ENCODE data around the gene SRXN1. TPM values are rescaled to one million over a fixed set of nuclear protein-coding genes. Genes with fewer than 3 reads are reported as not detected.
A peak's percentile ranks its signal among the peaks of the same experiment; 100 is the strongest.

Gene SRXN1
- total and polyA plus RNA-seq, 12 donors: 11.9 to 42.0 (median 30.9) TPM

- peaks cover 0 to 13% (median 0%) of the 10 kb centered on the region in 7 donors for H3K27me3 ChIP-seq
- H3K9me3 ChIP-seq: no peaks in the 10 kb centered on the region
- intact Hi-C loops (cut with DNase I): no loop called here
- WGBS, 2 donors: 49 to 74% methylated on average over 1 of the region's 1 CpG
- ATAC-seq (no peak), DNase-seq (no peak)
- H3K27ac ChIP-seq: no peak overlapping the region
- no peaks in the 10 kb centered on the region for H3K36me3 ChIP-seq
- peaks cover 0 to 9% (median 5%) of the 10 kb centered on the region in 9 donors for H3K4me1 ChIP-seq
- TF ChIP-seq CTCF (IDR thresholded peaks at IDR 0.05): no peak
- H3K4me3 ChIP-seq: no peak overlapping the region
Observed at GRCh38 chr20:638579-638978, 14.4 kb downstream of the SRXN1 start.

DNA sequence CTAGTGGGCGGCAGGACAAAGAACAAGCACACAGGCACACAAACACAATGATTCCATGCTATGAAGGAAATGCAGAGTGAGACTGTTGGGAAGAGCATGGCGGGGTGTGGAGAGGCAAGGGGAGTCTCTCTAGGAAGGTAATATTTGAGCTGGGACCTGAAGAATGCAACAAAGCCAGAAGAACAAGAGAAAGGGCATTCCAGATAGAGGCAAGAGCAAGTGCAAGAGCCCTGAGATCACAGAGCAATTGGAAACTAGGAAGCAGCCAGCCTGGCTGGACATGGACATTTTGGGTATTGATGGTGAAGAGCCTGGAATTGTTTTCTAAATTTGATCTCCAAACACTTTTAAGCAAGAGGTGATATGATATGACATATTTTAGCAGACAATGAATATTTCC lies 15.4 kb downstream of the SRXN1 start:
- DNase-seq (no peak), ATAC-seq (no peak)
- Histone ChIP-seq H3K27ac (no peak overlapping the region), H3K9me3 (no peaks in the 10 kb centered on the region), H3K4me3 (no peak overlapping the region), H3K36me3 (no peaks in the 10 kb centered on the region), H3K4me1 (peaks cover 0 to 3% (median 2%) of the 10 kb centered on the region in 9 donors), H3K27me3 (peaks cover 0 to 3% (median 0%) of the 10 kb centered on the region in 7 donors)
- no peak for TF ChIP-seq CTCF (IDR thresholded peaks at IDR 0.05)
- 82 to 87% methylated on average over 2 of the region's 2 CpGs for WGBS, 2 donors
- intact Hi-C loops (cut with DNase I): no loop called here

GRCh38 chr20:635893-636338 lies 17.1 kb downstream of the SRXN1 start:
- Histone ChIP-seq H3K36me3 (no peaks in the 10 kb centered on the region), H3K27ac (no peak overlapping the region), H3K9me3 (no peaks in the 10 kb centered on the region), H3K4me1 (peaks cover 0 to 4% (median 0%) of the 10 kb centered on the region in 9 donors), H3K27me3 (no peaks in the 10 kb centered on the region), H3K4me3 (no peak overlapping the region)
- 61 to 62% methylated on average over 7 of the region's 7 CpGs for WGBS, 2 donors
- no peak for DNase-seq
- intact Hi-C loops (cut with DNase I): no loop called here
- TF ChIP-seq CTCF (IDR thresholded peaks at IDR 0.05): no peak
- no peak for ATAC-seq

GRCh38 chr20:635028-635892 lies 17.7 kb downstream of the SRXN1 start:
- intact Hi-C loops (cut with DNase I): no loop called here
- Histone ChIP-seq H3K4me1 (peaks cover 0 to 6% (median 0%) of the 10 kb centered on the region in 9 donors), H3K36me3 (no peaks in the 10 kb centered on the region), H3K27ac (no peak overlapping the region), H3K9me3 (no peaks in the 10 kb centered on the region), H3K4me3 (no peak overlapping the region), H3K27me3 (no peaks in the 10 kb centered on the region)
- peak in 1 of 8 donors; percentile 34 for ATAC-seq
- no peak for DNase-seq
- TF ChIP-seq CTCF (IDR thresholded peaks at IDR 0.05): no peak
- WGBS, 2 donors: 79 to 84% methylated on average over 9 of the region's 9 CpGs

All from heart right ventricle (tissue), 16 donors.